GM19238 (cell line): ENCODE data around the gene CDH4.

ENCODE experiments used
- DNase-seq: peaks from one replicate; pipeline ENCODE4 v3.0.0; 2011; ENCODE audit warnings: low spot score; ENCODE audit not compliant: insufficient read length

Gene CDH4

DNA sequence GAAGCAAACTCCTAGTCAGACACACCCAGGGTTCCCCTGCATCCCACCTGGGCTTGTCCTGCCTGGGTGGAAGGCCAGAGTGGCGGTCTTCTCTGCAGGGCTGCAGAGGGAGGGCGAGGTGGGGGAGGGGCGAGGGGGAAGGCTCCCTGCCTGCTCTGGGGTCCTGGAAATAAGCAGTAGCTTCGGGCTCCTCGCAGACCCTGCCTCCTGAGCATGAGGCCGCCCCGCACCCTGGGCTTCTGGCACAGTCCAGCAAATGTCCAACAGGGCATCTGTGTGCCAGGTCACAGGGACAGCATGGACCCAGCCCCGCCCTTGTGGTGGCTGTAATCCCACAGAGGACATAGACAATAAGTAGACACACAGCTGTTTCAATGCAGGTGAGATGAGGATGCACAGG lies 619.9 kb downstream of the CDH4 start:
- no peak for DNase-seq

DNA sequence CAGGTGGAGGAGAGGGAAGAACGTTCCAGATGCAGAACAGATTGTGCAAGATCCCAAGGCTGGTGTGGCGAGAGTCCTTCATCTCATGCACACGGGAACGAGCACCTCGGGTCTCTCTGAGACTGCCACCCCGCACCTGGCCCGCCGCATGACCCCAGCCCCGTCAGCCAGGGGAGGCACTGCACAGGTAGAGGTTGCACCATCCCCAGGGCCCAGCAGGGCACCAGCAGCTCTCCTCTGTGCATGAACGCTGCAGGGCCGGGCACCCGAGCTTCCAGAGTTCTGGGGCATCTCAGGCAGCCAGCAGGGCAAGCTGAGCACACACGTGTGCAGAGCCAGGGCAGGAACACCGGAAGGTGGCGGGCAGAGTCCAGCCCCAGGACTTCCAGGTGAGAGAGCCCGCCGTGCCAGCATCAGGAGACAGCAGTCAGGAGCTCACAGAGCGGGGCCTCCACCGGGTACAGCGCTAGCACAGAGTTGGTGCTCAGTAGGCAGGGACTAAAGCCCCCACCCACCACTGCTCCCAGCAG lies 620.4 kb downstream of the CDH4 start:
- no peak for DNase-seq

DNA sequence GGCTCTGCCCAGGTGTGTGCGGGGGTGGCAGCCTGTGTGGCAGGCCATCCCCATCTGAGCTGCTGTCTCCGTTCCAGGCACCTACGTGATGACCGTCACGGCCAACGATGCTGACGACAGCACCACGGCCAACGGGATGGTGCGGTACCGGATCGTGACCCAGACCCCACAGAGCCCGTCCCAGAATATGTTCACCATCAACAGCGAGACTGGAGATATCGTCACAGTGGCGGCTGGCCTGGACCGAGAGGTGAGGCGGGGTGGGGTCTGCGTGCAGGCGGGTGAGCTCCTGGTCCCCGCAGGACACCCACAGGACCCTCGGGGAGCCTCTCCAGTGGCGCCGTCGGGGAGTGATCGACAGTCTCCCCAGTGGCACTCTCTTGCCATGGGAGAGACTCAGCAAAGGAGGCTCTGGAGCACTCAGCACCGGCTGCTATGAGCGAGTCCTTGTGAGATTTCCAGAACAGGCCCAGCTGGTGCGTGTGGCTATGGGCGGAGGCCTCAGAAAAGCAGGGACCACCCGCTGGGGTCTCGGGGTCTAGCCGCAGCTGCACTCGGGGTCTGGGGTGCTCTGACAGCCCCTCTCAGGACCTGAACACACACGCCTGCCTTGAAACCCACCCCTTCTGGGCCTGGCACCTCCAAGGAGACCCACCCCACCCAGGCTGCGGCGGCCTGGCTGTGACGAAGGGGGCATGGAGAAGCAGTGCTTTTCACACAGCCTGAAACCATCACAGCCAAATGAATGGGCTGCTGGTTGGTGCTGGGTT lies 621.8 kb downstream of the CDH4 start:
- no peak for DNase-seq

DNA sequence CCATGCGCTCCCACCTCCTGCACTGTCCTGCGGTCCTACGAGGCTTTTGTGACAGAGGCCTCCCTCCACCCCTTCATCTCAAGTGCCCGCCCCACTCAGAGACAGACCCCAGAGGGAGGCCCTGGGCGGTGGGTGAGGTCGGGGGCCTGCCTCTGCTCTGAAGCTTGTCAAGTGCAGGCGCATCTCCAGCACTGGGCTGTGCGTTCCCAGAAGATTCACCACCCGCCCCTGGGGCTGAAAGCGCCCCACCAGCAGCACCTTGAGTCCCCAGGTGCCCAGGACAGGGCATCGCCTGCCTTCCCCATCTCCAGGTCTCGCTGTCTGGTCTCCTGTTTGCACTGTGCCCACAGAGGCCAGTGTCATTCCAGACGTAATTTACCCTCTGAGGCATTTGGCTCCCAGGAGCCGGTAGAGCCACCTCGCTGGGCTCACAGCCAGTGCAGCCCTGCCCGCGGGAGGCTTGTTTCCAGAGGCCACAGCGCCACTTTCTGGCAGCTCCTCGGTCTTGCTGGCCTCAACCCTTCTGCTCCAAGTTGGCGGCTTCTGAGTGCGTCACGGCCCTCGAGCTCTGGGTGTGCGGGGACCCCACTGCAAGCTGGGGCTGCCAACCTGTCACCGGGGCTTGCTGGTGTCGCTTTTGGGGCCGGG lies 622.5 kb downstream of the CDH4 start:
- no peak for DNase-seq

DNA sequence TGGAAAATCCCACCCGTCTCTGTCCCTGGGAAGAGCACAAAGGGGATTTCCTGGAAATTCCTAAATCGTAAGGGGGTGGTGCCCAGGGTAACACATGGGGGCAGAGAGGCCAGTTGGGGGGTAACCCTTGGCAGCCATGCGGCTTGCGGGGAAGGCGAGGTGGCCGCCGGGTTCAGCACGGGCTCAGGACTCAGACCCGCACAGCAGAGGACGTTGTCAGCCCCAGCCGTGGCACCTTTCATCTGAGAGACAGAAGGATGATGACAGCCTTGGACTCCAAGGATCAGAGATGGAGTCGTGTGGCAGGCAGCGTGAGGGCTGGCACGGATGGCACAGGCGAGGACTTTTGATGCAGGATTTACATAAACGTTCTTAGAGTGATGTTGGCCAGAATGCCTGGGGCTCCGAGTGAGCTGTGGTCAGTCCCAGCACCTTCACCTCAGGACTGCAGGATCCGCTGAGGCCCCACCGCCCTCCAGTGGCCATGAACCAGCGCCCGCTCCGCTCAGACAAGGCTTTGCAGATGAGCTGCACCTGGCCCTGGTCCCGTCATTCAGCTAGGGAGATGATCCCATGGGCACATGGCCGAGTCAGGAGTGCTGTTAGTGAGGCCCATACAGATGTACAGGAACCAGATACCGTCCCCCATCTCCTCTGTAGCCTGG lies 623.3 kb downstream of the CDH4 start:
- no peak for DNase-seq

DNA sequence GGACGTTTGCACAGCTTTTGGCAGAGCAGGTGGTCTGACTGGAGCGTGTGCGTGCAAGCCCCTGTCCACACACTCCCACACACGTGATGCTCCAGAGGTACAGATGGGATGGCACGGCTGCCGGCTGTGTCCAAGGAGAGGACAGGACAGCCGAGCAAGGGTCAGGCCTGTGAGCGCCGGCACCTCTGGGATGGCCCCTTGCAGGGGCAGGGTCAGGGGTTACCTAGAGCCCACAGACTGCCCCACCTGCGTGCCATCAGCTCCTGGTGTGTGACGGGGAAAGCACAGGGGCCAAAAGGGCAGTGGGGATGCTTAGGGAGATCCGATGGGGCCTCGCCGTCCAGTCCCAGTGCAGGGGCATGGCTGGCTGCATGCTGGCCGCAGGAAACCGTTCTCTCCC lies 623.9 kb downstream of the CDH4 start:
- no peak for DNase-seq

DNA sequence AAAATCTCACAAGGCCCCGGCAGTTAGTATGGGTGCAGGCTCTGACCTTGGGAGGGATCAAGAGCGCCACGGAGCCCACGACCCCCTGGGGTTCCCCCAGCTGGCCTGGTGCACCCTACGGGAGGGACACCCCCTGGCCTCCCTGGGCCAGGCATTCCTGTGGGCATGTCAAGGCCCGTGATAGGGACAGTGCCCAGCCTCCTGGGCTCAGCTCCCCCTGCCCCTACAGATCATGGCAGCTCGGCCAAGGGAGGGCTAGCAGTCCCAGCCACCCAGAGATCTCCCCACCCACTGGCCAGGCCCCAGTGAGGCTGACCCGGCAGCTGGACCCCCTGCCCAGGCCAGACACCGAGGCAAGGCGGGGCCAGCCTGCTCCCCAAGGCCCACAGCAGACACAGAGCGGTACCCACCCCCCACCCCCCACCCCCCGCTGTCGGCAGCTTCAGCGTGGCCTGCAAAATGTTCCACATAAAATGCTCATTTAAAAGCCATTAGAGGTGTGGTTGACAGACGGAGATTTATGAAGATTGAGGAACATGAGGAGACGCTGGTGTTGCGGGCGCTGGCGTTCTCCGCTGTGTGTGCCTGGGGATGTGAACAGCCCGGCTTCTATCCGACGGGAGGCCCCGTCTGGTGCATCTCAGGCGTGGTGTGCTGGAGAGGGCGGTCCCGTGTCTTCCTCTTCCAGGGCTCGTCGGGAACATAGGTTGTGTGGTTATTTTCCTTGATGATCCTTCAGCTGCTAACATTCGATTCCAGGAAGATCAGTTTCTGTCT lies 625.1 kb downstream of the CDH4 start:
- DNase-seq = no peak

DNA sequence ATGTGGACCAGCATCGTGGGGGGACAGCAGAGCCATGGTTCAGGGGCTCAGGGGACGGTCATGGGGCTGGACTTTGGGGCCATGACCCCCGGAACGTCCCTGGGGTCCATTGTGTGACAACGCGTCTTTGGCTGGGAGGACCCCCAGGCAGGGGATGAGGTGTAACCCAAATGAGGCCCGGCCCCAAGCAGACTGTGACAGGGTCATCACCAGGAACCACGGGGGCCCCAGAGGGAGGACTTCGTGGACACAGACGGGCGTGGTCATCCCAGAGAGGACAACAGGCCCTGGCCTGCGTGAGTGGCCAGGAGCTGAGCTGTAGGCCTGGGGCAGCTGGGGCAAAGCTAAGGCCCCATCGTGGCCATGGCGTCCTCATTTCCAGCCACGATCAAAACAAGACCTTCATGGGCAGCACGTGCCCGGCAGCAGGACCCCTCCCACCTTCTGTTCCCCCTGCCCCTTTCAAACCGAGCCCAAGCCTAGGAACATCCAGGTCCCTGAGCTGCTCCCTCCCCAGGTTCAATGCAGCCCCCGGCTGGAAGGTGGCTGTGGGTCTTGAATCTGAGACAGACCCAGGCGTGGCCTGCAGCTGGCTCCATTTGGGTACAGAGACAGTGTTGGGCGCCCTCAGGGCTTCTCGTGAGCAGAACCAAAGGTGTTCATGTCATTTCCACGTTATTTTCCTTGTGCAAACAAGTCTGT lies 625.9 kb downstream of the CDH4 start:
- DNase-seq = no peak

DNA sequence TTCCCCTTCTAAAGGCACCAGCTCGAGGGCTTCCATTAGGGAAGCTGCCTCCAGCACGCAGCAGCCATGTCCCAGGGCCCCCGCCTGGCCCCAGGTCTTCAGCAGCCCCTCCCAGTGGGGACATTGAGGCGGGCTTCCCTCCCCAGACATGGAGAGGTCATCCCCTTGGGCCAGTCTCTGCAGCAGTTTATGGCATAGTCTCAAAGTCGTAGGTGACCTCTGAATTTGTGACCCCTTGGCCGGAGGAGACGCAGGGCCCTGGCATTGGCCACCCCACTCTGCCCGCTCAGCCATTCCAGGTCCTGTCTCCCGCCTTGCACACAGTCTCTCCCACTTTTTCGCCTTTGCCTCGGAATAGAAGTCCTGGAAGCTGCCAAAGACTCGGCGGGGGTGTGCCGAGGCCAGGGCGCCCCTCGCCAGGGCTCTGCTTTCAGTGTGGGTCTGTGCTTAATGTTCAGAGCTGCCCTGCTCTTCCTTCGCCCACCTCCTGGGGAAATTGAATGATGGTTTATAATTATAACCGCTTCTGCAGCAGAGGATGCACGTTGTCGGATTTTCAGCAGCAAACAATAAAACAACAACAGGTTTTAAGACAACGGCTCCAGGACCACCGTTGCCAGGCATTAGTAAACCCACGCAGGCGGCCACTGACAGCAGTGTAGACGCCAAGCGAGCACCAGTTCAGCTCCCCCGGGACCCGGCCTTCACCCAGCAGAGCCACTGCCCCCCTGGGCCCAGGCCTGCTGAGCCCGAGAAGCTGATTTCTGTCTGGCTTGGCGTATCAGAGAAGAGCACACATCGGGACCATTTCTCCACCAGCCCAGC lies 626.6 kb downstream of the CDH4 start:
- DNase-seq = no peak

DNA sequence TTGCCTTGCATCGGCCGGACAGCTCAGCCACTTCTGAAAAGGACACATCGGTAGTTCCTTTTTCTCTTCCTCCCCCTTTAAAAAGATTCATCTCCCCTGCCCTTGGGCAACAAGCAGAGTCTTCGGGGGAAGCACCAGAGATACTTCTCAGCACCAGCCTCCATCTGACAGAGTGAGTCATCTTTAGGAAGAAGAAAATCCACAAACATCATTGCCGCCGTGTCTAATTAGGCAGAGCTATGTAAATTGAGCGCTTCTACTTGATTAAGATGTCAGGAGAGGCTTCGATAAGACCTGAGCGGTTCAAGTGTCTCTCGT lies 627.2 kb downstream of the CDH4 start:
- DNase-seq = no peak

DNA sequence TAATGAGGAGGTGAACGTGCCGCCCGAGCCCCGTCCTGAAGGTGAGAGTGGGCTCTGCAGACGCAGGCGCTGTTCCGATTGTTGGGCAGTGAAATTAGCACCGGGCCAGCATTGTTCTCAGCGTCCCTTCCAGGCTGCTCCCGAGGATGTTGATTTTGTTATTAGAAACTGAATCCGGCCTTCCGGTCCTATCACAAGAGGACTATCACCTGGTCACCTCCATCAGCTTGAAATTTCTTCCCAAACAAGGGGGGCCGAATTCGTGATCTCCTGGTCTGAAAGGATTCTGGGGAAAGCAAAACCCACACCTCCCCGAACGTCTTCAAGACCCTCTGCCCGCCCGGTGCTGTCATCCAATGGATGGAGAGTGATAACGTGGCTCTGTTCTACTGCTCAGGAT lies 627.6 kb downstream of the CDH4 start:
- DNase-seq = no peak

DNA sequence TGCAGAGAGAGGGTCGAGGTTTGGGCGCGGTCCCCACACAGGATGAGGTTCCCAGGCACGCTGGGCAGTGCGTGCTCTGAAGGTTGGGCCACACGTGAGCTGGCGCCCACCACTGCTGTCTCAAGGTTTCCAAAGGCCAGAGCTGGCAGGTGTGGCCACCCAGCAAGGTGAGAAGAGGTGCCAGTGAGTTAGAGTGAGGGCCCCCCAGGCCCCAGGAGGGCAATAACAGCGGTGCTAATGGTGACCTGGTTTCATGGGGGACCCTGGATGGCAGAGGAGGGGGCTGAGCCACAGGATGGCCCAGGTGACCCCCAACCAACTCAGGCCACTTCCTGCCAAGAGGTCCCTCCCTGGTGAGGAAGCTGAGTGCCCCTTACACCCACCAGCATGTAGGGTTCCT lies 628.6 kb downstream of the CDH4 start:
- DNase-seq = no peak

DNA sequence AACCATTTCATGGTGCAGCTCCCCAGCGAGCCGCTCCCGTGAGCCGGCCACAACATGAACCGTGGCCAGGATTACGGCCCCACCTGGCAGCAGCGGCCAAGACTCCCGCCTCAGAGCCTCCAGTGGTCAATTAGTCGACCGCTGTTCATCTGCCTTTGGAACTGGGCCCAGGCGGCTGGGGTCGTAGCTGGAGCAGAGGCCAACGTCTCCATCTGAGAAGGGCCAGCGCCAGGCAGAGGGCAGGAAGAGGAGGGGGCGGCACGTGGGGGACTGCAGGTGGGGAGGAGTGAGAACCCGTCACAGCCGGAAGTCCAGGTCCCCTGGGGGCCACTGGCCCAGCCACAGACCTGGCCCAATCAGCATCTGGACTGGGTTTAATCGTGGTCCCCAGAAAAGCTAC lies 629.4 kb downstream of the CDH4 start:
- DNase-seq = no peak

DNA sequence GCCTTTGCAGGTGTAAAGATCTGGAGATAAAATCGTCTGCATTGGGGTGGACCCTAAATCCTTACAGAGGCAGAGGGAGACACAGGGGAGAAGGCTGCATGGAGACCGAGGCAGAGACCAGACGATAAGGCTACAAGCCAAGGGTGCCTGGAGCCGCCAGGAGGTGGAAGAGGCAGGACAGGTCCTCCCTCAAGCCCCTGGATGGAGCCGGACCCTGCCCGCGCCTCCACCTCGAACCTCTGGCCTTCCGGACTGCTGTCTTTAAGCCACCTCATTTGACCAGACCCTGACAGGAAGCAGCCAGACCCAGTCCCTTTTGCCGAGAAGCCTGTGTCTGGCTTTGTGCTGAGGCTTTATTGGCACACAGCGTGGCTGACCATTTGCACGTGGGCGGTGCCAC lies 629.8 kb downstream of the CDH4 start:
- no peak for DNase-seq

DNA sequence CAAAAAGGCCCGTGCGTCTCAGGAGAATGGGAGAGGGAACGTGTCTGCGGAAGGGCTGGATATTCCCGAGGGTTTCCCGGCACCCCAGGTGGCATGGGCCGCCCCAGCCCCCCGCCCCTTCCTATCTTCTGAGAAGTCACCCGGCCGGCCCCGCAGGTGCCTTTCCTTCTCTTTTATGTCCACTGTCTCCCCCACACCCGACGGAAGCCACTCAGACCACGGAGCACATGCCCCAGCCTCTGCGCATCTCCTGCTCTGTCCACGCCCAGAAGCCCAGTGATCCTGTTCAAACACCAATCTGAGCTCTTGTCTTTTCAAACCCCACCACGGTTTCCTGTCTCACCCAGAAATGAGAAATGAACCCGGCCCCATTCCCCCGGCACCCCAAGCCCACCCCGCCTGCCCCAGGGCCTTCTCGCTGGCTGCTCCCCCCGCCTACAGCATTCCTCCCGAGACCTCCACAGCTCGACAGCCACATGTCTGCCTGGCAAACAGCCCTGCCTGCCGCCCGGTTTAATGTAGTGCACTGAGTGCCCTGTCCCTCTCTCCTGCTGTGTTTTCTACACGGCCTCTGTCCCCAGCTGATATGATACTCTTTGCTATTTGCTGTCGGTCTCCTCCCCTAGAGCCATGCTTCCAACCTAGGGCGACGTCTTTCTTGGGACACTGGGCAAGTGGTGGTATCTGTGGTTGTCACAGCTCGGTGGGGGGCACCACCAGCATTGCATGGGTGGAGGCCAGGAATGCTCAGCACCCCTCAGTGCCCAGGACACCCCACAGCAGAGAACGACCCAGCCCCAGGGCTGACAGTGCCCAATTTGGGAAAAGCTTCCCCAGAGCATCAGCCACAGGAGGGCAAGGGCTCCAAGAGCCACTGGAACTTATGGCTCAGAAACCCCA lies 630.9 kb downstream of the CDH4 start:
- no peak for DNase-seq

DNA sequence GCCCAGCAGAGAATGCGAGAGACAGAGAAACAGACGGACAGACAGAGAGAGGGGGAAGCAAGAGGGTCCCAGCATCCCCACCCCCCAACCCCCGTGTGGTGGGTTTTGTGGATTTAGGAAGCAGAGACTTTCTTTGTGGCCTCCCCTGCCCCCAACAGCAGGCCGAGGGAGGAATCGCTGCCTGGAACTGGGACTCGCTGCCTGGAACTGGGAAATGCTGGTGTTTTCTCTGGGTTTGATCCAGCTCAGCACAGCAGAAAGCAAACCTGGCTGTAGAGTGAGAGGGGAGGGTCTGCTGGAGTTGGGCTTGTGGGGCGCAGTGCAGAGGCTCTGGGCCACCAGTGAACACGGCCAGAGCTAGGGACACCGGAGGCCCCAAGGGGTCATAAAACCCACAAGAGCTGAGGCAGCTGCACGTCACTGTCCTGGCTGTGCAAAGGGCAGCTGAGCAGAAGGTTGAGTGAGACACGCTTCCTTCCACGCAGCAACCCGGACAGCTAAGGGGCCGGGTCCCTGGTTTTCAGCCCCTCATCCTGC lies 631.9 kb downstream of the CDH4 start:
- DNase-seq = no peak

DNA sequence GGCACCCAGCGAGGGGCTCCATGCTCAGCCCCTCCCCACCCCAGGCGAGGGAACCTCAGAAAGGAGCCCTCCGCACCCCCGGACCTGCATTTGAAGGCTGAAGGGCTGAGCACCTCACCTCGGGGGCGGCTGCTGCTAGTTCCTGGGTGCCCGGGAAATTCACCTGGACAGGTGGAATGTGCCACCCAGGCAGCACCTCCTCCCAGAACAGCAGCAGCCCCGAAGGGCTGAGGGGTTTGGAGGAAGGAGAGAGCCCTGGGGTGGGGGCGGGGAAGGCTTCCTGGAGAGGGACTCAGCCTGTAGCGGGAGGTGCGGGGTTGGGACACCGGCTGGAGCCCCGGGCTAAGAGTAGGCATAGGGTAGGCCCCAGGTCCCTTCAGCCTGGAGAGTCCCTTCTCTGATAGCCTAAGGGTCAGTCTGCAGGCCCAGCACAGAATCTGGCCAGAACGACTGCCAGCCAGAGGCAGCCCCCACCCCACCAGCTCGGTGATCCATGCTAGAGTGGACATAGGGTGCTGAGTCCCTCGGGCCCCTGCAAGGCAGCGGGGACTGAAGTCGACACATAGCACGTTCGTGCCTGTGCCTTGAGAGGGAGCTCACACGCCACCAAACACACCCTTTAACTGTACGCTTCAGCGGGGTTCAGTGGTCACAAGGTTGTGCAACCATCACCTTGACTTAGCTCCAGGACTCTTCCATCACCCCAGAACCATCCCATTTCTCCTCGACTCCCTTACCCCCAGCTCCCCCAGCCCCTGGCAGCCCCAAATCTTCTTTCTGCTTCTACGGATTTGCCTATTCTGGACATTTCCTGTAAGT lies 632.7 kb downstream of the CDH4 start:
- DNase-seq = no peak
